K562 (cell line): ENCODE measurements around the gene TENT5A. TPM values are rescaled to one million over a fixed set of nuclear protein-coding genes. Genes with fewer than 3 reads are reported as not detected.
"Not testable (repeated sequence)": the region's sequence is repeated elsewhere in the genome, so short reads cannot be mapped to it uniquely, and the experiment has no call there.

ENCODE experiments used
- ATAC-seq: fragments of 200-7000 bp; cut with Tn5 transposase; 3 replicates; pipeline ENCODE4 v1.9.1; 2020; ENCODE audit warnings: moderate library complexity
- BruUV-seq: library from RNA; stranded (reverse); fragments of 400-500 nt; replicated peaks from 2 replicates; lab custom pipeline; 2021; lab: Mats Ljungman, UMichigan
- CTCF ChIA-PET: fragments of 300-600 bp; formaldehyde crosslinking; extraction: SDS; loops from one replicate; lab custom pipeline; 2021; ENCODE audit warnings: low intra/inter-chr PET ratio; lab: Yijun Ruan, JAX
- POLR2A ChIA-PET: fragments of 300-600, 350-650 bp; sonication (Branson Sonifier 250); formaldehyde crosslinking; extraction: SDS; loops from one replicate; lab custom pipeline; 2021; ENCODE audit warnings: antibody characterized with exemption, inconsistent platforms; lab: Yijun Ruan, JAX
- DNase-seq, 4 experiments: peaks; one replicate each; pipeline versions ENCODE4 v3.0.0 to v3.0.0-alpha.2; 2011 to 2018; ENCODE audit warnings: low spot score in 3 of 4, mixed read lengths in 3 of 4; ENCODE audit errors: extremely low read depth in 1 of 4
- FAIRE-seq: peaks from 2 replicates; lab custom pipeline; 2011; peaks lifted over from hg19 to GRCh38; lab: Jason Lieb, UNC
- H2AFZ ChIP-seq: 2 replicates; pipeline ENCODE4 v1.6.0; 2011; ENCODE audit warnings: low read depth, low read length, control low read depth, inconsistent platforms
- H3K27ac ChIP-seq: fragments of 200-600 bp; 3 replicates; pipeline ENCODE4 v1.8.0; 2011; ENCODE audit warnings: low read depth, mild to moderate bottlenecking, control low read depth, inconsistent platforms, low read length, moderate library complexity, mixed read lengths; ENCODE audit errors: extremely low read depth
- H3K27me3 ChIP-seq, 2 experiments: fragments of 300-600 bp in 1 of 2; 2 replicates in 1 of 2; 3 replicates in 1 of 2; pipeline versions ENCODE4 v1.6.0 to v1.8.0; 2011; ENCODE audit warnings: inconsistent platforms in 2 of 2, low read length in 2 of 2, mild to moderate bottlenecking in 1 of 2, mixed read lengths in 1 of 2, moderate library complexity in 1 of 2; ENCODE audit not compliant: control insufficient read depth in 2 of 2, insufficient read depth in 2 of 2
- H3K36me3 ChIP-seq: fragments of 300-600 bp; 3 replicates; pipeline ENCODE4 v1.8.0; 2011; ENCODE audit warnings: mild to moderate bottlenecking, low read length, inconsistent platforms; ENCODE audit not compliant: control insufficient read depth, insufficient read depth
- H3K4me1 ChIP-seq, 2 experiments: fragments of 200-600 bp in 1 of 2; replicated peaks in 1 of 2; 2 replicates in 1 of 2; 3 replicates in 1 of 2; pipeline versions ENCODE4 v1.5.1 to v1.8.0; 2011; ENCODE audit warnings: inconsistent platforms in 2 of 2, low read length in 2 of 2, mild to moderate bottlenecking in 1 of 2, mixed read lengths in 1 of 2, moderate library complexity in 1 of 2; ENCODE audit not compliant: control insufficient read depth in 2 of 2, insufficient read depth in 2 of 2
- H3K4me2 ChIP-seq: 2 replicates; pipeline ENCODE4 v1.6.1; 2011; ENCODE audit warnings: low read length, control low read depth, inconsistent platforms, mixed read lengths; ENCODE audit not compliant: insufficient read depth
- H3K4me3 ChIP-seq: fragments of 200-600 bp; sonication (generic), shearing (Covaris generic); 2 replicates; pipeline ENCODE4 v1.5.1; 2016; ENCODE audit warnings: control low read depth, inconsistent platforms
- H3K79me2 ChIP-seq: fragments of 200-600 bp; 3 replicates; pipeline ENCODE4 v1.8.0; 2011; ENCODE audit warnings: low read length, inconsistent platforms; ENCODE audit not compliant: control insufficient read depth, insufficient read depth
- H3K9ac ChIP-seq, 2 experiments: 2 replicates each; pipeline versions ENCODE4 v1.6.0 to v1.6.1; 2011; ENCODE audit warnings: low read depth in 2 of 2, low read length in 2 of 2, control low read depth in 1 of 2, inconsistent platforms in 1 of 2, mild to moderate bottlenecking in 1 of 2, mixed read lengths in 1 of 2; ENCODE audit not compliant: insufficient read depth in 1 of 2
- H3K9me1 ChIP-seq: one replicate; pipeline ENCODE4 v1.6.0; 2011; ENCODE audit warnings: inconsistent platforms, mild to moderate bottlenecking, low read length, moderate library complexity; ENCODE audit not compliant: control insufficient read depth, insufficient read depth
- H3K9me3 ChIP-seq: replicated peaks from 2 replicates; pipeline ENCODE4 v1.5.1; 2011; ENCODE audit warnings: low read depth, low read length, inconsistent platforms; ENCODE audit not compliant: control insufficient read depth, insufficient read depth
- H4K20me1 ChIP-seq: replicated peaks from 2 replicates; pipeline ENCODE4 v1.6.1; 2011; ENCODE audit warnings: low read length, inconsistent platforms, mixed read lengths; ENCODE audit not compliant: control insufficient read depth, insufficient read depth
- CEBPB ChIP-seq: fragments of 450-650 bp; IDR thresholded peaks from 2 replicates; pipeline ENCODE4 v1.6.1; 2016; ENCODE audit warnings: missing genetic modification characterization, missing compliant biosample characterization
- CEBPG ChIP-seq, 3 experiments: fragments of 200-800 bp in 1 of 3; sonication (Bioruptor generic) in 1 of 3; sonication (generic) in 1 of 3; formaldehyde crosslinking in 1 of 3; IDR thresholded peaks in 2 of 3; conservative IDR thresholded peaks in 1 of 3; 2 replicates each; pipeline versions ENCODE4 v1.6.1 to v1.8.0; 2016 to 2022; ENCODE audit warnings: missing compliant biosample characterization in 2 of 3, missing genetic modification characterization in 2 of 3, mild to moderate bottlenecking in 1 of 3, missing genetic modification reagents in 1 of 3
- DNMT1 ChIP-seq: fragments of 450-650 bp; IDR thresholded peaks from 2 replicates; pipeline ENCODE4 v1.6.1; 2016; ENCODE audit warnings: antibody characterized with exemption, mild to moderate bottlenecking
- ESRRB ChIP-seq: fragments of 250-450 bp; sonication (Bioruptor Pico); IDR thresholded peaks from 2 replicates; pipeline ENCODE4 v1.5.0; 2020; ENCODE audit warnings: mild to moderate bottlenecking, moderate library complexity, borderline replicate concordance
- JUNB ChIP-seq: fragments of 450-650 bp; formaldehyde crosslinking; conservative IDR thresholded peaks from 2 replicates; pipeline ENCODE4 v1.4.0; 2020; ENCODE audit warnings: mild to moderate bottlenecking
- KLF6 ChIP-seq: fragments of 250-450 bp; sonication (Bioruptor Pico); IDR thresholded peaks from 2 replicates; pipeline ENCODE4 v1.4.0; 2020; ENCODE audit warnings: mild to moderate bottlenecking, moderate library complexity, borderline replicate concordance
- MED1 ChIP-seq: sonication (generic); formaldehyde crosslinking; IDR thresholded peaks from 2 replicates; pipeline ENCODE4 v1.8.1; 2023; ENCODE audit warnings: missing genetic modification reagents, borderline replicate concordance
- MEF2D ChIP-seq: conservative IDR thresholded peaks from 2 replicates; pipeline ENCODE4 v1.6.1; 2016; ENCODE audit warnings: low read depth, missing genetic modification characterization, missing compliant biosample characterization
- NFATC3 ChIP-seq: fragments of 450-650 bp; IDR thresholded peaks from 2 replicates; pipeline ENCODE4 v1.6.1; 2017; ENCODE audit warnings: mild to moderate bottlenecking
- PCBP2 ChIP-seq: fragments of 200-400 bp; formaldehyde crosslinking; IDR thresholded peaks from 2 replicates; pipeline ENCODE4 v1.6.1; 2018; ENCODE audit warnings: low read length, low read depth, mild to moderate bottlenecking, moderate library complexity; ENCODE audit not compliant: poor library complexity, severe bottlenecking
- PHF21A ChIP-seq: fragments of 450-650 bp; IDR thresholded peaks from 2 replicates; pipeline ENCODE4 v1.6.1; 2017; ENCODE audit warnings: low read depth, borderline replicate concordance
- RBM17 ChIP-seq: fragments of 200-400 bp; formaldehyde crosslinking; IDR thresholded peaks from 2 replicates; pipeline ENCODE4 v1.6.1; 2017; ENCODE audit warnings: low read depth, mild to moderate bottlenecking, low read length, borderline replicate concordance
- SP2 ChIP-seq: IDR thresholded peaks from 2 replicates; pipeline ENCODE4 v1.6.1; 2011; ENCODE audit warnings: mild to moderate bottlenecking, low read depth, low read length, moderate library complexity; ENCODE audit not compliant: poor library complexity, severe bottlenecking; ENCODE audit errors: extremely low read depth
- SPI1 ChIP-seq: IDR thresholded peaks from 2 replicates; pipeline ENCODE4 v1.6.1; 2011; ENCODE audit warnings: low read depth, low read length, control low read depth, borderline replicate concordance
- SRSF9 ChIP-seq: fragments of 200-400 bp; formaldehyde crosslinking; IDR thresholded peaks from 2 replicates; pipeline ENCODE4 v1.6.1; 2017; ENCODE audit warnings: low read depth, low read length, borderline replicate concordance
- ZNF551 ChIP-seq: fragments of 250-450 bp; sonication (Bioruptor Pico); IDR thresholded peaks from 2 replicates; pipeline ENCODE4 v1.5.0; 2021; ENCODE audit warnings: mild to moderate bottlenecking, moderate library complexity
- WGBS: fragments of 100-300 bp; shearing (Covaris generic); methylation state at CpG from one replicate; pipeline ENCODE4 v1.1.6; 2016; ENCODE audit warnings: low coverage, mixed read lengths; ENCODE audit not compliant: insufficient coverage; ENCODE audit errors: missing lambda C conversion rate; 5-methylcytosine and 5-hydroxymethylcytosine counted together
- in situ Hi-C: fragments of 300-500 bp; cut with MboI; formaldehyde crosslinking; loops from 4 replicates; pipeline ENCODE4 v1.15.0; 2018; ENCODE audit warnings: inconsistent platforms, mixed read lengths
- intact Hi-C: fragments of 100-400 bp; cut with micrococcal nuclease; formaldehyde crosslinking; loops from 2 replicates; pipeline ENCODE4 v1.14.2; 2022
- polyA plus RNA-seq, 8 experiments: library from polyadenylated mRNA; depleted of rRNA in 4 of 8; stranded (reverse) in 5 of 8; unstranded in 3 of 8; fragments of >200 nt; fragmentation: Nextera tagmentation in 2 of 8; fragmentation: Illumina TruSeq in 1 of 8; extraction: Ambion mirVana in 2 of 8; extraction: Trizol in 1 of 8; gene quantifications; 2 replicates each; pipeline versions ENCODE4 v1.2.1 to v1.2.3, GENCODE V29; 2011 to 2014; ENCODE audit warnings: inconsistent platforms in 1 of 8, missing spikeins in 1 of 8
- total RNA-seq, 7 experiments: library from RNA; depleted of rRNA in 6 of 7; stranded (reverse); fragments of >200 nt in 6 of 7; fragmentation: Illumina TruSeq in 2 of 7; extraction: Trizol in 2 of 7; gene quantifications; 2 replicates each; pipeline versions ENCODE4 v1.2.1 to v1.2.3, GENCODE V29; 2011 to 2021; ENCODE audit warnings: low replicate concordance in 1 of 7

The TENT5A gene
- total and polyA plus RNA-seq, 9 of the 15 experiments (the other 6 are each of a cell fraction or from before 2014, with no cell fraction given), result 0.77 to 2.3 (median 1.3) TPM

GRCh38 chr6:81776219-81776618, 23.7 kb upstream of the TENT5A start:
- in situ Hi-C loops; BruUV-seq; DNase-seq; H4K20me1 ChIP-seq; H3K4me1 ChIP-seq; H3K9me3 ChIP-seq; H3K9me1 ChIP-seq; H3K4me3 ChIP-seq; H3K4me2 ChIP-seq; H2AFZ ChIP-seq; H3K79me2 ChIP-seq; H3K27ac ChIP-seq; H3K36me3 ChIP-seq; FAIRE-seq; ATAC-seq; intact Hi-C loops; H3K27me3 ChIP-seq; H3K9ac ChIP-seq; POLR2A ChIA-PET; TF ChIP-seq CEBPG (CRISPR knock-in tag; IDR thresholded peaks at IDR 0.05): not testable (repeated sequence)
- TF ChIP-seq CEBPG (tag; conservative IDR thresholded peaks at IDR 0.05 in 1 of 2, IDR thresholded peaks at IDR 0.05 in 1 of 2) (0 out of 4 replicates have a peak, but pooled peaks of 1 of the 2 experiments have one; percentile 31), CEBPB (tag) (peak; percentile 77)
- WGBS, result 0% methylated on average over 3 of the region's 4 CpGs
- CTCF ChIA-PET, result interaction anchor here (0.6 kb wide), 1 partner anchor 324 kb away, joined by 4 read pairs; no protein-coding TSS in a partner anchor

- no peaks in the 10 kb centered on the region for H3K27me3 ChIP-seq
- H3K4me3 ChIP-seq, result no peak overlapping the region
- WGBS, result 0% methylated on average over 2 of the region's 2 CpGs
- H3K36me3 ChIP-seq, result no peaks in the 10 kb centered on the region
- H3K9ac ChIP-seq, result no peak overlapping the region
- H3K4me2 ChIP-seq, result no peak overlapping the region
- H3K27ac ChIP-seq, result no peak overlapping the region
- POLR2A ChIA-PET, result no interaction called here
- DNase-seq (no peak), ATAC-seq (no peak)
- H3K4me1 ChIP-seq, result no peaks in the 10 kb centered on the region
- no peaks in the 10 kb centered on the region for H3K79me2 ChIP-seq
- H3K9me3 ChIP-seq, result no peaks in the 10 kb centered on the region
- no peaks in the 10 kb centered on the region for H3K9me1 ChIP-seq
- TF ChIP-seq SRSF9, result no peak
- no peak for TF ChIP-seq KLF6 (CRISPR knock-in tag)
- no peak for TF ChIP-seq JUNB (CRISPR knock-in tag)
- no peak for TF ChIP-seq MEF2D
- TF ChIP-seq MED1 (CRISPR knock-in tag), result no peak
- no peak for TF ChIP-seq PCBP2
- no peak for TF ChIP-seq ZNF551
- no peak for TF ChIP-seq ESRRB (CRISPR knock-in tag)
- TF ChIP-seq NFATC3, result no peak
- no peak for TF ChIP-seq DNMT1
- no peak for TF ChIP-seq SPI1
- TF ChIP-seq PHF21A, result no peak
- no peak for TF ChIP-seq SP2
- TF ChIP-seq RBM17, result no peak
- TF ChIP-seq, all 486 proteins: peak for 0
- FAIRE-seq, result no peak
- Histone ChIP-seq H4K20me1 (no peaks in the 10 kb centered on the region), H2AFZ (no peak overlapping the region)
- BruUV-seq, result no TSS peak
- CTCF ChIA-PET, result no interaction called here
- in situ Hi-C loops (no loop called here), intact Hi-C loops (no loop called here)
Observed at GRCh38 chr6:81774542-81774941, 22.1 kb upstream of the TENT5A start.
